GM18499 (cell line): ENCODE data around the gene MTMR8.

Experiments used
- ATAC-seq: cut with Tn5 transposase; IDR thresholded peaks from one replicate; pipeline ENCODE4 v1.9.1; 2021; ENCODE audit warnings: moderate number of reproducible peaks; ENCODE audit not compliant: insufficient read depth, unreplicated experiment

The MTMR8 gene

DNA sequence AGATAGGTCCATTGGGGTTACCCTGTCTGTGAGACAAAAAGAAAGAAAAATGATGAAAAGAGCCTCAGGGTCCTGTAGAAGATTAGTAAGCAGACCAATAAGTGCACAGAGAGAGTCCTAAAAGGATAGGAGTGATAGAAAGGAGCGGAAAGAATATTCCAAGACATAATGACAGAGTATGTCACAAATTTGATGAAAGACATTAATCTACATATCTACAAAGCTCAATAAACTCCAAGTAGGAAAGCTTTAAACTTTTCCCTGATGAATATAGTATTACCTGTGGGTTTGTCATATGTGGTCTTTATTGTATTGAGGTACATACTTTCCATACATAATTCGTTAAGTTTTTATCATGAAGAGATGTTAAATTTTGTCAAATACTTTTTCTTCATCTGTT, 73.7 kb downstream of the MTMR8 start:
- no peak for ATAC-seq

DNA sequence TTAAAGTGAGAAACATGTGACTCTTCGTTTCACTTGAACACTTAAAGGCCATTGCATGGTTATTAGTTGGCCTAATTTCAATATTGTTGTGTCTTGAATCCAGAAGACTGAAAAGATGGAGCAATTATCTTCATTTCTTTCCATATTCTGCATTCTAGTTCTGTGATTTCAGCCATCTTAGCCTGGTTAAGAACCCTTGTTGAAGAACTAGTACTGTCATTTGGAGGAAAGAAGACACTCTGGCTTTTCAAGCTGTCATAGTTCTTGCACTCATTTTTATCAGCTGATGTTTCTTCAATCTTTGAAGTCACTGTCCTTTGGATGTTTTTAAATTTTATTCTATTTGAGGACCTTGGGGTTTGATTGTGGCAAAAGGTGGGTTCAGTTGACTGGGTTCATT, 81.6 kb downstream of the MTMR8 start:
- no peak for ATAC-seq

DNA sequence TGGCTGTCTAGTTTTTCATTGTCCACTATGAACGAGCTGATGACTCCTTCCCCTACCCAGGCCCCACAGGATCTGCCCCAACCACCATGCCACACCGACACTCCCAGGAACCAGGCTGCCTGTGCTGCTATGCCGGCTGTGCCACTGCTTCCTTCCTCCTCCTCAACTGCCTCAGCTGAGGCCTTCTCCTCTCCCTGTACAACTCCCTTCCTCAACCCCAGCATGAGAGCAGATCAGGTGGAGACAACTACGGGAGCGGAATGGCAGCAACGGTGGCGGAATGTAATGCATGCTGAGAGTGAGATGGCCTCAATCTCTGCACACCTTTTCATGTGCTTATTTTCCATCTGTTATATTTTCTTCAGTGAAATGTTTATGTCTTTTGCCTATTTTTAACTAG, 88.5 kb downstream of the MTMR8 start:
- no peak for ATAC-seq

DNA sequence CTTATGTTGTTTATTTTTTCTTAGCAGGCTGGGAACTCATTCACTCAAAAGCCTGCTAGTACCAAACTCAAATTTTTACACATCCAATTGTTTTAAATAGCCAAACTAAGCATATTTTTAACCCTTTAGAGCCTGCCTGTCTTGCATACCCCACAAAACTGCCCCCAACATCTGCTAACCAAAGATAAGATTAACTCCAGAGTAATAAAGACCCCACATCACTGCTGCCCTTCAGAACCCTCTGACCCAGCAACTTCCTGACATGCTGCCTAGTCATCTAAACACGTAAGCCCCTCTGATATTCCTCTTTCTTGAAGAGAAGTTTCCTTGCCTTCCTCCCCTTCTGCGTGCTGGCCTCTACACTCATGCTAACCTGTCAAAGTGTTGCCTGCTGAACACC, 104.1 kb downstream of the MTMR8 start:
- no peak for ATAC-seq

DNA sequence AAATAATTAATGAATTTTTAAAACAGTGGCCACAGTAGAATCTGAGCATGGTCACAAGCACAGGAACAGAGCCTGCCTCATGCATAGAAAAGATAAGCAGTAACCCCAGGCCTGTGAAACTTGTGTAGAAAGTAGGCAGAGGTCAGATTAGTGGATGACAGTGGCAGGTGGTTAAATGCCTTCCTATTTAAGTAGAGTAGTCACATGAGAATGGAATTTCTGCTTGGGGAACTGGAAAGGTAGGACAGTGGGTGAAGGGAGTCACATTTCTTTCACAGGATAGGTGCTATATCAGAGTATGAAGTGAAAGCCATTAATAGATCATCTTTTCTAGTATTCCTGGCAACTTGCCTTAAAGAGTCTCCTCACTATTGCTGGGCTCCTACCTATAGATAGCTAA, 130.0 kb downstream of the MTMR8 start:
- no peak for ATAC-seq

DNA sequence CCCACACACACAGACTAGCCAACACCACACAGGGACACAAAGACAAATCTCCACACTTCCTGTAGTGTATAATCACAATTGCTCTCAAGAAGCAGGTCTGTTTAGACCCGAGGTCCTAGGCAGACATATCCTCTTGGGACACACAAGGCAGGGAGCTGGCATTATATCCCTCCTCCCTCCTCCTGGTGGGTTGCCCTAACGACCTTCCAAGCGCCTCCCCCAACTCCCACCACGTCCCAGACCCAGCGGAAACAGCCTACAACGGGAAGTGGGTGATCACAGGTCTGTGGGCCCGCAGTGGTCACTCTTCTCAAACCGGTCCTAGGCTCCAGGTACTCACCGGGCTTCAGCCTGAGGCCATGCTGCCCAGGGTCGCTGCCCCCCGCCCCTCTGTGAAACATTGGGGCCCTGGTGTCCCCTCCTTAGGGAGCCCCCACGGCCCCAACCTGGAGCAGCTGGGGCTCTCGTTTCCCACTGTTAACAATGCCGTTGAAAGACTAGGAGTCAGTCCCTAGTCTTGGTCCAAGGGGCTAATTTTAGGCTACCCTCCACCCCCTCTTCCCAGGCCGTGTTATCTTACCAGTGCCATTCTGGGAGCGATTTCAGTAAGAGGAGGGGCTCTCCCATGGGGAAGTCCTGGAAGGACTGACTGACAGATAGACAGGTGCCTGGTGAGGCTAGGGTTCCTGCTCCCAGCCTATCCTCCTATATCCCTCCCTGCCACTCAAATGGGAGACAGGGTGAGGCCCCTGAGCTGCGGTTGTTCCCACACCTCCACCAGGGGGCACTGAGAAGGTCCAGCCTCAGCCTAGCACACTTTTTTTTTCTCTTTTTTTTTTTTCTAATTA, 164.9 kb downstream of the MTMR8 start, which contains the start of gene ASB12:
Gene ASB12 (minus strand): TSS at position 485 of the 848 bp plus-strand sequence. CDS start 4,957 bp downstream, outside the sequence.
- no peak for ATAC-seq

DNA sequence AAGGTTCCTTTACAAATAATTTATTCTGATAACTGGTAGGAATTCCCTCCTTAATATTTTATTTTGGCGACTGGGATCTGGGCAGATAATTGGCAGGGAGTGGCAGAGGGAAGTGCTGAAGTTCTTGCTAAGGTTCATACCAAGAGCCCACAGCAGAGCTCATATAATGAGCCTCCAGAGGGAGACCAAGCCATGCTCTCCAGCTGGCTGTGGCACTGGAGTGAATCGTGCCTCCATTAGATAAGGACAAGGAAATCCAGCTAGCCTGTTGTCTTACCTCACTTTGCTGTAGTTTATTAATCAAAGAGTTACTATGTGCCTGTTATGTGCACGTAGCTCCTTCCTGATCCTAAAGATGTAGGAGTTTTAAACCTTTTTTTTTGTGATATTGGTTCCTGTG, 166.1 kb downstream of the MTMR8 start:
- no peak for ATAC-seq
